Activated CD8-positive, alpha-beta memory T cell treated with anti-CD3 and anti-CD28 coated beads for 36 hours (primary cell): ENCODE data around the gene MRPL39. TPM values are rescaled to one million over a fixed set of nuclear protein-coding genes. Genes with fewer than 3 reads are reported as not detected.
"Not testable (repeated sequence)": the region's sequence is repeated elsewhere in the genome, so short reads cannot be mapped to it uniquely, and the experiment has no call there.

Experiments
- CTCF ChIA-PET: fragments of 350-600 bp; sonication (Branson Sonifier 250); formaldehyde crosslinking; loops from one replicate; lab custom pipeline; 2021; ENCODE audit warnings: antibody characterized with exemption; lab: Charles Lee
- POLR2A ChIA-PET: fragments of 350-600 bp; sonication (Branson Sonifier 250); formaldehyde crosslinking; loops from one replicate; lab custom pipeline; 2021; ENCODE audit warnings: antibody characterized with exemption; lab: Charles Lee
- total RNA-seq, 2 experiments: library from RNA; stranded (reverse); gene quantifications; one replicate each; pipeline ENCODE4 v1.2.3, GENCODE V29; 2021

The MRPL39 gene
- 10 to 100 TPM; 79.3 to 88.8 TPM for total RNA-seq

DNA sequence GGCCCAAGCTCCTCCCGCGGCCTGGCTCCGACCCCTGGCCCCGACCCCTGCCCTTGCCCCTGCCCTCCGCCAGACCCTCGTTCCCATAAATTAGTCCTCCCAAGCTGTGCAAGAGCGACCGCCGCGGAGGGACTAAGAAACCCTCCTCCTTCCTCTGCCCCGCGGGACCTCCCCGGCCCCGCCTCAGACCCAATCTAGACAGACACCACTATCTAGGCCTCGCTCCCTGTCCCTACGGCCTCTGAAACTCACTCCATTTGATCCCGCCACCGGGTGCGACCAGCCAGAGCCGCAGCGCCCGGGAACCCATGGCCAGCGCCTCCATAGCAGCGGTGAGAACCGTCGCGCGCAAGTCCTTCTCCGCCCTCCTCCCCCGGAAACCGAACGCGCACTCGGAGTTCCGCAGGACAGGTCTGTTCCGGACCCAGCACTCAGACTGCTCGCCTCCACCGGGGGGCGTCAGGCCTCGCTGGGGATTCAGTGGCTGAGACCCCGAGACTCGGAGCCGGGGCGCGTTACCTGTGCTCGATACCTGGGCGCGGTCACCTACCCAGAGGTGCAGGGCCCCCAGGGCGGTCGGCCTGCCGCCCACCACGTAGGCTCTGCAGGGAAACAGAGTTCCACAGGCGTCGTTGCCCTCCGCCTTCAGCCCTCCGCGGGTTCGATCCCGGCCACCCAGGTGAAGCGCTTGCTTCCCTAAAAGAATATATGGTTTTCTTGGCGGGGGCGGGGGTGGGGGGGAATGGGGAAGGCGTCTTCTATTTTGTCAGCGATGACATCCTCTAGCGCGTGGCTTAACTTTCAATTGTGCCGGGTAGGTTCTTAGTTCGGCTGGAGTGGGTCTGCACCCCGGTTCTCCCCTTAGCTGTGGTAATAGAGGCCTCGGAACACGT, at the start of gene MRPL39:
MRPL39 (minus strand) TSS at position 331 of the 893 bp plus-strand sequence; CDS start at position 325, 6 bp downstream.
- POLR2A ChIA-PET, result interaction anchor here (0.6 to 1.3 kb wide), 5 partner anchors 26 to 253 kb away, joined by 3 to 8 read pairs (median 5); partner anchors contain the start of genes ATP5PF and GABPA
- CTCF ChIA-PET, result interaction anchor here (0.7 to 2.5 kb wide), 26 partner anchors 11 to 255 kb away, joined by 3 to 11 read pairs (median 4); partner anchors contain the start of genes ATP5PF, GABPA and JAM2

DNA sequence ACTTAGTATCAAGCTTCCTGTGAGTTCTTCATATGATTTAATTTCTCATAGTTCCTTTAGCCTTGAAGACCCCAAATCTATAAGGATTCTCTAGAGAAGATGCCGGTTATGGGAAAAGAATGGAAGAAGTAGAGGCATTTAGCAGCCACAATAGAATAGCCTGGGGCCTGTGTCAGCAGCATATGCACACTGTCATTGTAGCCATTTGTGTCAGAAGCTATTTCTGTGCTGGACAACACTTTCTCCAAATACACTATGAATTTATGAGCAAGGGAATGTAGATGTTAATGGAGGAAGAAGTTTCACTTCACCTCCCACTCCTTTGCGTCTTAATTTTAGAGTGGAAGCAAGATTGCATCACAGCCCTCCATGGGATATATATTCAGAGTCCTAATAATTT, 49.1 kb upstream of the MRPL39 start:
- ChIA-PET POLR2A (no interaction called here), CTCF (interaction anchor here (0.5 kb wide), 1 partner anchor 307 kb away, joined by 3 read pairs; no protein-coding TSS in a partner anchor)

DNA sequence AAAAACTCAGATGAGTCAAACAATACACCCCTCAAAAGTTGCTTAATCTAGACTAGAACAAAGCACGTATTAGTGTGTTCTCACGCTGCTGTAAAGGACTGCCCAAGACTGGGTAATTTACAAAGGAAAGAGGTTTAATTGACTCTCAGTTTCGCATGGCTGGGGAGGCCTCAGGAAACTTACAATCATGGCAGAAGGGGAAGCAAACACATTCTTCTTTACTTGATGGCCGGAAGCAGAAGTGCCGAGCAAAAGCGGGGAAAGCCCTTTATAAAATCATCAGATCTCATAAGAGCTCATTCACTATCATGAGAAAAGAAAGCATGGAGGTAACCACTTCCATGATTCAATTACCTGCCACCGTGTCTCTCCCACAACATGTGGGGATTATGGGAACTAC, 41.9 kb upstream of the MRPL39 start:
- POLR2A ChIA-PET, result no interaction called here
- CTCF ChIA-PET, result interaction anchor here (1.0 kb wide), 1 partner anchor 41 kb away, joined by 3 read pairs; no protein-coding TSS in a partner anchor

DNA sequence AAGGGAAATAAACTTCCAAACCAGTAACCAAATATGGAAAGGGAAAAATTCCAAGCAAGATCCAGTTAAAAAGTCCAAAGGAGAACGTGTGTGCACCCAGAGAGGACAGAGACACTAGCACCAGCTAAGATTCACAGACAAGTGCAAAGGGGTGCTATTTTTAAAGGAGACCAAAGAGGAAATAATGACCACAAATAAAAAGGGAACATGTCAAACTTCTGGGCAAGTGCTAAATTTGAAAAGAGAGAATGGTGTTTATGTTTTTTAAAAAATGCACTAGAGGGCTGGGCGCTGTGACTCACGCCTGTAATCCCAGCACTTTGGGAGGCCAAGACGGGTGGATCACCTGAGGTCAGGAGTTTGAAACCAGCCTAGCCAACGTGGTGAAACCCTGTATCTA, 40.4 kb upstream of the MRPL39 start:
- CTCF ChIA-PET, result no interaction called here
- POLR2A ChIA-PET, result no interaction called here

DNA sequence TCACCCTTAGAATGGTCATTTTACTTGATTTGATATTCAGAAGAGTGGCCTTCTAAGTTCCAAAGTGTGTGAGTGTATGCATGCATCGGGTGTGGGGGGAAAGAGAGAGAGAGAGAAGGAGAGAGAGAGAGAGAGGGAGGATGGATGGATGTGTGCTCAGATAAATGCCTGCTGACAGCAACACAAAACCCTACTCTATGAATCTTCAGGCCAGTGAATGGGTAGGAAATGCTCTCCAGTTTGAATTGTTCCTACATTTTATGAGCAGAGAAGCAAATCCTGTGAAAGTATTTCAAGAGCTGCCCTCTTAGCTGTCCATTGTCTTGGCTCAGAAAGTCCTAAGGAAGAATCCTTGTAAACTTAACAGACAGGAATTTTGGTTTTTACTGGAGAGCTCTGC, 39.2 kb upstream of the MRPL39 start:
- CTCF ChIA-PET, result interaction anchor here (1.3 kb wide), 1 partner anchor 38 kb away, joined by 4 read pairs; no protein-coding TSS in a partner anchor

DNA sequence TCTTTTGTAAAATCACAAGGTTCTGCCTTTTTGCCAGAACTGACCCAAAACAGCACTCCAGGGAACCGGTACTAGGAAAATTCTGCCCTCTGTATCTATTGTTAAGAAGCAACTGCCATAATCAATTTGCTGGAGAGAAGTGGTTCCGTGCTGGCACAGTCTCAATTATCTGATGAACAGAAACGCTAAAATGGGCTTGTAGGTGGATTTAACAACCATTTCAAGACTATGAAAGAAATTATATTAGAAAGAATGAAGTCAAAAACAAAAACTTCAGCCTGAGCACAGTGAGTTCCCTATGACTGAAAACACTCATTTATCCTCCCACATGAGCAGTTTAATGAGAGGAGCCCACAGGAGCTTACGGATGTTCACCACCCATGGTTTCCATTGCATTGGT, 36.2 kb upstream of the MRPL39 start:
- ChIA-PET POLR2A (no interaction called here), CTCF (no interaction called here)

More for the DNA sequence above, 39.2 kb upstream of the MRPL39 start:
- POLR2A ChIA-PET, result no interaction called here

DNA sequence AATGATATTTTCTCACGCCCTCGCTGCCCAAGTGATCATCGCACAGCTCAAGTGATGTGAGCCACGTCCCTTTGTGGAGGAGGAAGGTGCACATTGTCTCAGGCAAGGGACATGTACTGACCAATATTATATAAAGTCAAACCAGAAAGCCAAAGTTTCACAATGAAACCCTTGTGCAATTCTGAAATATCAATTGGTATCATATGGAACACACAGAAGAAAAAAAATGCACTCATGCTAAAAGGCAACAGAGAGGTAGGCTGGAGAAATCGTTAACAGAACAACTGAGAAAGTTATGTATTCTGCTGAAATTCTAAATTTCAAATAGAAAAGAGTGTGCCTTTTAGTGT, 33.6 kb upstream of the MRPL39 start:
- ChIA-PET CTCF (interaction anchor here (0.7 kb wide), 1 partner anchor 63 kb away, joined by 3 read pairs; no protein-coding TSS in a partner anchor), POLR2A (no interaction called here)

DNA sequence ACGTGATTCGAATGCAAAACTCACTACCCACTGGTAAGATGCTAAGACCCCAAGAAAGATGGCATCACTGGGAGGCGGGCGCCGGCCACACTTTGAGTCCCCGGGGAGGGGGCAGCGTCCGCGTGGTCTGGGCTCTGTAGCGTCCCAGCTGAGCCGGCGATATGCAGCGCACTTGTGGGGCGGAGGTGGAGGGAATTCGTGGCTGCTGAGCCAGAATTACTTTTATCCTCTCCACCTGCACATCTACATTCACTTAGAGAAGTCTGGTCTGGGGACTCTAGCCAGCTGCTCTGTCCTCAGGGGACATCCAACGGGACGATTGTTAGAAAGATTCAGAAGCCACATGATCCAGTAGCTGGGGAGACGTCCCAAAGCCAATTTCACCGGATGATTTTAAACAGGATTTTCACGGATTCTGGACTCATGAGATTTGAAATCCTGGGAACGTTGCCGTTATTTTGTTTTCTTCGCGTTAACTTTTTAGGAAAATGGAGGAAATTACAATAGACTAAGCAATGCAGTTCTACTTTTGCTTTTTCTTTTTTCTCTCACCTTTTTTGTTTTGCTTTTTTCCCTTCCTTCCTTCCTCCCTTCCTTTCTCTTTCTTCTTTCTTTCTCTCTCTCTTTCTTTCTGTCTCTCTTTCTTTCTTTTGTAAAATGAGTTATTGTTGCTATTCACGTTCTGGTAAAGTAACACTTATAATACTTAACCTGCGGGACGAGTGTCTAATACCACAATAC, 33.1 kb upstream of the MRPL39 start:
- CTCF ChIA-PET, result interaction anchor here (0.7 kb wide), 1 partner anchor 63 kb away, joined by 3 read pairs; no protein-coding TSS in a partner anchor
- POLR2A ChIA-PET, result no interaction called here

DNA sequence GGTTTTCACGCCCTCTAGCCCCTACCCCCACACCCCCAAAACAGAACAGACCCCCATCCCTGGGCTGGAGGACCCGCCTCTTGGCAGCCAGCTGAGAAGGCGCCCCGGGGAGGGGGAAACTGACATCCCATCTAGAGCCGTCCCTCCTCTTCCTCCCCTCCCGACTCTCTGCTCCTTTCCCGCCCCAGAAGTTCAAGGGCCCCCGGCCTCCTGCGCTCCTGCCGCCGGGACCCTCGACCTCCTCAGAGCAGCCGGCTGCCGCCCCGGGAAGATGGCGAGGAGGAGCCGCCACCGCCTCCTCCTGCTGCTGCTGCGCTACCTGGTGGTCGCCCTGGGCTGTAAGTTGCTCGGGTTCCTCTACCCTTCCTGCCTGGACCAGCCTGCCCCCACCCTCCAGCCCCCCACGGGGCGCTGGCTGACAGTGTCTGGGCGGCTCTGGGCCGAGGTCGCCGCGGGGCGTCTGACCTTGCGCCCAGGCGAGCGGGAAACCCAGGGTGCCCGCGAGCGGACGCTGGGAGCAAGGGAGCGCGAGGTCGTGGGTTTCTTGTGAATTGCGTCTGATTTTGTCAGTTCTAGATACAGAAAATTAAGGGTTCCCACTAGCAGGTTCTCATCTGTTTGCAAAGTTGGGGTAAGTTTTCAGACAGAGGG, 32.4 kb upstream of the MRPL39 start:
- POLR2A ChIA-PET, result interaction anchor here (1.0 kb wide), 1 partner anchor 31 kb away, joined by 3 read pairs; no protein-coding TSS in a partner anchor
- CTCF ChIA-PET, result interaction anchor here (1.2 to 1.4 kb wide), 2 partner anchors 19 to 32 kb away, joined by 3 to 9 read pairs; no protein-coding TSS in a partner anchor

DNA sequence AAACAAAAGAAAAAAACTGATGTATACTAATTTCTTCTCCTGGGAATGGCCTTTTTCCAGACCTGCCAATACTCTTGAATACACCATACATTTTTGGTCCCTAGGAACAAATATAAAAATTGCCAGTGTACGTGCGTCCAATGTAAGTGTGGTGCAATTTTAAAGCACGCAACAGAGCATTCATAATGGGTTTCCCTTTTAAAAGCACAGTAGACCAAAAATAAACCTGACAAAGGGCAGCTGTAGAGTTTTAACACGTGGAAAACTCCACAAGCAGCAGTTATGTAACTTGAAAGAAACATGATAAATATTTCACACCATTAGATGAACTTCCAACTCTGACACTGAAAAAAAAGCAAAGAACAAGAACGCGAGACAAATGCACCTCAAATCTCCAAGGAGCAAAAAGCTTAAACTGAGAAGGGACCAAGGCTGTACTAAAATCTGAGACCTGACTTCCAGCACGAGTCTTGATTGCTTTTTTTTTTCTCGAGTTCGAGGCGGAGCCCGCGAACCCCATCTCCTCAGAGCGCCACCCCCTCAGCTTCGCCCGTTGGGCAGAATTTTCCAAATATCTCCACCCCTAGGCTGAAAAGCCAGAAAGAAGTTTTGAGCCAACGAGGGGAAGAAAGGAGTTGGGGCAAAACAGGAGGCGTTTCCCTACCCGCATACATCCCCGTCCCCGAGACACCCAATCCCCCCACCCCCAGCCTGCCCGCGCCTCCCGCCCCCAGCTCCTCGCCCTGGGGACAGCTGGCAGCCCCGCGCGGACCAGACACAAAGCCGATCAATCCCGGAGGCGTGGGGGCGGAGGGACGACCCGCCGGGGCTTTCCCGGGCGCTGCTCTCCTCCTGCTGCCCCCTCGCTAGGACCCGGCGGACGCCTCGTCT, 31.6 kb upstream of the MRPL39 start, which contains the start of gene JAM2:
JAM2 (plus strand) TSS at position 599 of the 891 bp plus-strand sequence. CDS start 564 bp downstream, outside the sequence.
- ChIA-PET POLR2A (interaction anchor here (1.0 kb wide), 1 partner anchor 30 kb away, joined by 3 read pairs; no protein-coding TSS in a partner anchor), CTCF (interaction anchor here (1.2 to 1.4 kb wide), 2 partner anchors 18 to 31 kb away, joined by 3 to 9 read pairs; no protein-coding TSS in a partner anchor)

DNA sequence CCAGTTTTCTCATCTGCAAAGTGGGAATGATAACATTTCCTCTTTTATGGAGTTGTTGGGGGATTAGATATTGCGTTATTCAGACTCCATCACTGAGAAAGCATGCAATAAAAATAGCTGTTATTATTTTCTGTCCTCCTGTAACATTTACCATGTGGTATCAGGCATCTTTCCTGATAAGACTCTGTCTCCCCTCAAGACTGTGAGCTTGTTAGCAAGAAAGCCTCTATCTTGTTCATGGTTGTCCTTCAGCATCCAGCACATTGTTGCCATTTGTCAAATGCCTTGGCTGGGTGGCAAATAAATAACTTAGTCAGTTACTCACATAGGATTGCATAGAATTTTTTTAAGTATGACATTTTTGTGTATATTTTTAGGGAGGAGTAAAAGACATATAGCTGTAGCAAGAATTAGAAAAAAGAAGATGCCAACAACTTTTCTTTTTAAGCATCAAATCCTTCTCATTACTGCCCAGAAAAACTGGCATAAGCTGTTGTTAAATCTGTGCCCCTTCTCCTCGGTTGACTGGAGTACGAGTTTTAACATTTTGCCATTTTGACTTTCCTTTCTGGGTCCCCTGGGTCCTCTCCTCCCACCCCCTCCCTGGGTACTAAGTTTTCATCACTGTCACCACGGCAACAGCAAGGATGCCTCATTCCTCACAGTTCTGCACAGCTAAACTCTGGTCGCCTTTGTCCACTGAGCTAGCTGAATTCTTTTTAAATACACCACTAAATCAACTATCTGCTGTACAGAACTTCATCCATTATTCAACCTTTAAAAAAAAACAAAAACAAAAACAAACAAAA, 30.8 kb upstream of the MRPL39 start:
- ChIA-PET POLR2A (no interaction called here), CTCF (interaction anchor here (1.4 kb wide), 1 partner anchor 30 kb away, joined by 9 read pairs; no protein-coding TSS in a partner anchor)

DNA sequence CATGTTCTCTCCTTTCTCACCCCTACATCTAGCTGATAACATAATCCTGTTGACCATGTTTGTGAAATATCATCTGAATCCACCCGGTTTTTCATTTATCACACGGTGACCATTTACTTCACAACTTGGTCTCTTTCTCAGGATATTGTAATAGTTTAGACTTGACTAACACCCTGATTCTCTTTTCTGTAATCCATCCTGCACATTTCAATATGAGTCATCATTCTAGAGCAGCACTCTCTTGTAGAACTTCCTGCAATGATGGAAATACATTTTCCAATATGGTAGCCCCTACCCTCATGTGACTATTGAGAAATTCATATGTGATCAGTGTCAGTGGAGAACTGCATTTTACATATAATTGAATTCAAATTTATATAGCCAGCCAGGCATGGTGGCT, 29.4 kb upstream of the MRPL39 start:
- CTCF ChIA-PET, result interaction anchor here (0.8 kb wide), 1 partner anchor 29 kb away, joined by 3 read pairs; no protein-coding TSS in a partner anchor

DNA sequence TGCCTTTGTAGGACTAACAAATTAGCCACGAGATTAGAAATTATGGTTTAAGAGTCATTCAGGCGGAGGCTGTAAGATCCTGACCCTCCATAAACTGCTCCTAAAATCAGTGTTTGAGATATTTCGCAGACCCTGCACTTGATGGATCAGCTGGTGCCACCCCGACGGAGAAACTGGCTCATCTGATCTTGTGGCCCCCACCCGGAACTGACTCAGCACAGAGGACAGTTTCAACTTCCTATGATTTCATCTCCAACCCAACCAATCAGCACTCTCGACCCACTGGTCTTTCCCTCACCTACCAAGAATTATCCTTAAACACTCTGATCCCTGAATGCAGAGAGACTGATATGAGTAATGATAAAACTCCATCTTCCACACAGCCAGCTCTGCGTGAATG, 28.0 kb upstream of the MRPL39 start:
- ChIA-PET CTCF (no interaction called here), POLR2A (no interaction called here)

More for the DNA sequence above, 29.4 kb upstream of the MRPL39 start:
- POLR2A ChIA-PET, result no interaction called here

DNA sequence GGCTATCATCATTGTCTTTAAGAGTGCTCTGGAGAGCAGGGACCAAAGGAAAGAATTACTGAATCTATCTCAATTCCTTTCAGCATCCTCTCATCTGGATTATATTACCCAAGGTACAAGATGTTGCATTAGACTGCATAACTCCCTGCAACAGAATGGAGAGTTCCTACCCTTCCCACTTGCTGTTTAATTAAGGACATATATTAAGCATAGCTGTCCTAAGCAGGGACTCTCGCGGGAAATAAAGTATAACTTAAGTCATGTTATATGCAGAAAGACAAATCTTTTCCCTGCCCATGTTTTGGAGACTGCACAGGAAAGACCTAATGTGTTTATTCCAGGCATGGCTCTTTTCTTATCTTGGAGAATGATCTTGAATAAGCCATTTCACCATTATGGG, 25.0 kb upstream of the MRPL39 start:
- ChIA-PET CTCF (no interaction called here), POLR2A (no interaction called here)

DNA sequence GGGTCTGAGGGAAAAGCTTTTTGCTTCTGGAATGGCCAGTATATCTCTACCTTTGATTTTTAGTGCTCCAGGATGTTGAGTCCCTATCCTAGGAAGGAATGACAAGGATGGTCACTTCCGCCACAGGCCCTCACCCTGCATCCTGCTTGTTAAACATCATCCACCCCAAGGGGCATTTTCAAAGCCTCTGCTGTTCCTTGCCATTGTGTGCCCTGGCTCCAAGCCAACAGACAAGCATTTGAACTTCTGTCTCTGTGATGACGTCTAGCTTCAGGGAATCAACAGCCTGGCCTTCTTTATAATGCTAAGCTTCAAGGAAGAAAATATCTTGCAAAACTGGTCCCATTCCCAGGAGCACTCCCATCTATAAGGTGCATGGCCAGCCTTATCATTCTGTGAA, 19.5 kb upstream of the MRPL39 start:
- POLR2A ChIA-PET, result no interaction called here
- CTCF ChIA-PET, result interaction anchor here (1.4 kb wide), 1 partner anchor 19 kb away, joined by 5 read pairs; no protein-coding TSS in a partner anchor

DNA sequence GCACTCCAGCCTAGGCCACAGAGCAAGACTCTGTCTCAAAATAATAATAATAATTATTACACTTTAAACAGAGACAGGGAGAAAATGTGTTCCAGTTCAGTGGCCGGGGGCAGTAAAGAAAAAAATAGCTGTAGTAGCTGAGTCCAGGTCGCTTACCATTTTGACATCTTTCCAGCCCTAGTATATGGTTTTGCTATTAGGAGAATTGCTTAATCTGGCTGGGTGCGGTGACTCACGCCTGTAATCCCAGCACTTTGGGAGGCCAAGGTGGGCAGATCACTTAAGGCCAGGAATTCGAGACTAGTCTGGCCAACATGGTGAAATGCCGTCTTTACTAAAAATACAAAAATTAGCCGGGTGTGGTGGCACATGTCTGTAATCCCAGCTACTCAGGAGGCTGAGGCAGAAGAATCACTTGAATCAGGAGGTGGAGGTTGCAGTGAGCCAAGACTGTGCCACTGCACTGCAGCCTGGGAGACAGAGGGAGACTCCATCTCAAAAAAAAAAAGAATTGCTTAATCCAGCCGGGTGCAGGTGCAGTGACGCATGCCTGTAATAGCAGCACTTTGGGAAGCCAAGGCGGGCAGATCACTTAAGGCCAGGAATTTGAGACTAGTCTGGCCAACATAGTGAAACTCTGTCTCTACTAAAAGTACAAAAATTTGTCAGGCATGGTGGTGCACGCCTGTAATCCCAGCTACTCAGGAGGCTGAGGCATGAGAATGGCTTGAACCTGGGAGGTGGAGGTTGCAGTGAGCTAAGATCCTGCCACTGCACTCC, 18.7 kb upstream of the MRPL39 start:
- CTCF ChIA-PET, POLR2A ChIA-PET: not testable (repeated sequence)
